Measurements from ENCODE around the gene POM121.
"Not testable (repeated sequence)": the region's sequence is repeated elsewhere in the genome, so short reads cannot be mapped to it uniquely, and the experiment has no call there.

The POM121 gene

DNA sequence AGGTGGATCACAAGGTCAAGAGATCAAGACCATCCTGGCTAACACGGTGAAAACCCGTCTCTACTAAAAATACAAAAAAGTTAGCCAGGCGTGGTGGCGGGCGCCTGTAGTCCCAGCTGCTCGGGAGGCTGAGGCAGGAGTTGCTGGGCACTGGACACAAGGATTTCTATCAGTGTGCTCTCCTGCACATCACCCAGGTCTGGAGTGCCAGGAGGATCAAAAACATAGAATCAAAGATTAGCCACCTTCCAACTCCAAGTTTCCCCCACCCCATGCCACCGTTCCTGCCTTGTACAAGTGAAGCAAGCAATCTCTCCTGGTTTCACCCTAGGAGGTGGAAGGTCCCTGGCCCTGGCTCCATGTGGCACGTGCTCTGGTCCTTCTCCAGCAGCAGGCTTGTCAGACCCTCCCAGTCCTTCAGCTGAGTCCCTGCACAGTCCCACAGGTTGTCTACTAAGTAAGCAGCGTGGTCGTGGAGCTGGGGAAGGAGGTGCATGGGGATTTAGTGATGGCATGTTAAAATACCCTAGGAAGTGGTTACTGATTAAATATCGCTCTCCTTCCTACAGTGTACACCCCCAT lies 73.1 kb downstream of the POM121 start:
- DNase-seq = not testable (repeated sequence)

Data from inflammatory macrophage treated with lipopolysaccharide for 1 hour (primary cell).